ENCODE results near the gene APP. TPM values are rescaled to one million over a fixed set of nuclear protein-coding genes. Genes with fewer than 3 reads are reported as not detected.

Gene APP
- total RNA-seq, 2 donors from 2014 or later, result 460 to 557 TPM

- H3K9me3 Mint-ChIP-seq, result peaks cover 8% of the 10 kb centered on the region
- no peaks in the 10 kb centered on the region for H3K27me3 ChIP-seq (ENCODE audit: control insufficient read depth, insufficient read depth, low read length, poor library complexity, severe bottlenecking)
- WGBS, 2 experiments (ENCODE audit: insufficient coverage in 1 of 2, insufficient read length in 1 of 2), result 91% methylated on average over 4 of the region's 4 CpGs; no CpG with 5 or more reads in 1 of the 2 experiments
- H3K36me3 Mint-ChIP-seq (ENCODE audit: low read depth), result peaks cover 76% of the 10 kb centered on the region
- peaks cover 84% of the 10 kb centered on the region for H3K36me3 ChIP-seq (ENCODE audit: control insufficient read depth, insufficient read depth, low read length)
- DNase-seq, result no peak
- no peak overlapping the region for H3K9ac ChIP-seq (ENCODE audit: extremely low read depth, low read length, poor library complexity, severe bottlenecking)
- H3K9me3 ChIP-seq (ENCODE audit: control insufficient read depth, low read length), result peaks cover 22% of the 10 kb centered on the region
- H3K4me3 ChIP-seq (ENCODE audit: low read length), result no peak overlapping the region
- H3K4me1 Mint-ChIP-seq, result no peaks in the 10 kb centered on the region
- H3K27ac ChIP-seq (ENCODE audit: low read depth, low read length), result no peak overlapping the region
- H3K27ac Mint-ChIP-seq, result no peak overlapping the region
- no peaks in the 10 kb centered on the region for H3K27me3 Mint-ChIP-seq (ENCODE audit: insufficient read depth)
- H3K4me3 Mint-ChIP-seq, result no peak overlapping the region
- H3K4me1 ChIP-seq (ENCODE audit: control insufficient read depth, insufficient read depth, low read length), result no peaks in the 10 kb centered on the region
- no peak for TF ChIP-seq CTCF (conservative IDR thresholded peaks at IDR 0.05)
Observed at GRCh38 chr21:25896501-25897056, 274.0 kb downstream of the APP start.

GRCh38 chr21:25895565-25896205 is 274.9 kb downstream of the APP start:
- peak; percentile 76 for TF ChIP-seq CTCF (conservative IDR thresholded peaks at IDR 0.05)
- H3K27me3 ChIP-seq (ENCODE audit: control insufficient read depth, insufficient read depth, low read length, poor library complexity, severe bottlenecking), result no peaks in the 10 kb centered on the region

GRCh38 chr21:25893191-25893590 is 277.4 kb downstream of the APP start:
- H3K4me1 ChIP-seq (ENCODE audit: control insufficient read depth, insufficient read depth, low read length), result no peaks in the 10 kb centered on the region
- no peaks in the 10 kb centered on the region for H3K27me3 Mint-ChIP-seq (ENCODE audit: insufficient read depth)
- H3K36me3 Mint-ChIP-seq (ENCODE audit: low read depth), result peaks cover 82% of the 10 kb centered on the region
- no peak overlapping the region for H3K4me3 ChIP-seq (ENCODE audit: low read length)
- H3K4me1 Mint-ChIP-seq, result no peaks in the 10 kb centered on the region
- H3K9me3 Mint-ChIP-seq, result peaks cover 8% of the 10 kb centered on the region
- no peak for TF ChIP-seq CTCF (conservative IDR thresholded peaks at IDR 0.05)
- WGBS, 2 experiments (ENCODE audit: insufficient coverage in 1 of 2, insufficient read length in 1 of 2), result 100% methylated on average over 1 of the region's 1 CpG
- no peak overlapping the region for H3K27ac ChIP-seq (ENCODE audit: low read depth, low read length)
- no peaks in the 10 kb centered on the region for H3K27me3 ChIP-seq (ENCODE audit: control insufficient read depth, insufficient read depth, low read length, poor library complexity, severe bottlenecking)
- H3K36me3 ChIP-seq (ENCODE audit: control insufficient read depth, insufficient read depth, low read length), result peaks cover 96% of the 10 kb centered on the region
- peaks cover 22% of the 10 kb centered on the region for H3K9me3 ChIP-seq (ENCODE audit: control insufficient read depth, low read length)
- peak overlapping the region; percentile 22 for H3K27ac Mint-ChIP-seq
- H3K9ac ChIP-seq (ENCODE audit: extremely low read depth, low read length, poor library complexity, severe bottlenecking), result no peak overlapping the region
- no peak for DNase-seq
- H3K4me3 Mint-ChIP-seq, result no peak overlapping the region

More at GRCh38 chr21:25895565-25896205, 274.9 kb downstream of the APP start:
- H3K4me3 ChIP-seq (ENCODE audit: low read length), result no peak overlapping the region
- H3K9me3 ChIP-seq (ENCODE audit: control insufficient read depth, low read length), result peaks cover 22% of the 10 kb centered on the region
- 95% methylated on average over 6 of the region's 6 CpGs; no CpG with 5 or more reads in 1 of the 2 experiments for WGBS, 2 experiments (ENCODE audit: insufficient coverage in 1 of 2, insufficient read length in 1 of 2)
- H3K4me1 ChIP-seq (ENCODE audit: control insufficient read depth, insufficient read depth, low read length), result no peaks in the 10 kb centered on the region
- no peak overlapping the region for H3K9ac ChIP-seq (ENCODE audit: extremely low read depth, low read length, poor library complexity, severe bottlenecking)
- H3K36me3 ChIP-seq (ENCODE audit: control insufficient read depth, insufficient read depth, low read length), result peaks cover 88% of the 10 kb centered on the region
- H3K4me3 Mint-ChIP-seq, result no peak overlapping the region
- H3K9me3 Mint-ChIP-seq, result peaks cover 8% of the 10 kb centered on the region
- no peaks in the 10 kb centered on the region for H3K27me3 Mint-ChIP-seq (ENCODE audit: insufficient read depth)
- H3K27ac Mint-ChIP-seq, result no peak overlapping the region
- H3K36me3 Mint-ChIP-seq (ENCODE audit: low read depth), result peaks cover 78% of the 10 kb centered on the region
- no peaks in the 10 kb centered on the region for H3K4me1 Mint-ChIP-seq
- no peak overlapping the region for H3K27ac ChIP-seq (ENCODE audit: low read depth, low read length)
- DNase-seq, result peak; percentile 43

Data from endodermal cell (in vitro differentiated cells).